ENCODE measurements around the gene ABHD2.

ABHD2 gene

DNA sequence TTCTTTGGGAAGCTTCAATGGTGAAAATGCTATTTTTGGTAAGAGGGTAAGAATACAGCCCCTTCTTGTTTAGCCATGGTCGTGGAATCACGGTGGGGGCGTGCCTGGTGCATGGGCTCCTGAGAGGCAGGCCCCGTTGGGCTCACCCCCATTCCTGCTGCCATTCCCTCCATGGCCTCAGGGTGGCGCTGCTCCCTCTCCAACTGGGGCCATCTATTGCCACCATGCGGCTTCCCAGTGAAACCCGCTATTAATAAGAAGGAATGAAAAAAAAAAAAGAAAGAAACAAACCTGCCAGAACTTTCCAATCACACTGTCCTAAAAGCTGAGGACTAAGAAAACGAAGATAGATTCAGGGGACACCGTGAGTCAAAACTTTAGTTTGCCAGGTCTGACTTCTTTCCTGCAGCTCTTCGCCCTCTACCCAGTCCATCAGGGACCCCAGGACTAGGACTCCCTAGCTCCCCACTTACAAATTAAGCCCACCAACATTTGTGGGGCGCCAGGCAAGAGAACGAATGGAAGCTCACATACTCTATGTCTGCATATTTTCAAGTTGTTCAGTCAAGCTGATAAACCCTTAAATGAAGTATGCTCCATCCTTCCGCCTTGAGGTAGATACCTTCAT lies 30.6 kb upstream of the ABHD2 start:
- Histone ChIP-seq H3K27me3 (ENCODE audit: control insufficient read depth, insufficient read depth, low read length) (no peaks in the 10 kb centered on the region), H3K27ac (no peak overlapping the region), H3K9me3 (ENCODE audit: control insufficient read depth, low read length) (no peaks in the 10 kb centered on the region), H3K4me3 (ENCODE audit: low read depth, low read length) (no peak overlapping the region), H3K36me3 (ENCODE audit: control insufficient read depth, insufficient read depth, low read length) (no peaks in the 10 kb centered on the region), H3K9ac (no peak overlapping the region), H2AFZ (no peak overlapping the region), H3K79me2 (no peaks in the 10 kb centered on the region), H3K4me2 (ENCODE audit: low read length) (no peak overlapping the region), H3K4me1 (no peaks in the 10 kb centered on the region)
- TF ChIP-seq, protein P1, sequence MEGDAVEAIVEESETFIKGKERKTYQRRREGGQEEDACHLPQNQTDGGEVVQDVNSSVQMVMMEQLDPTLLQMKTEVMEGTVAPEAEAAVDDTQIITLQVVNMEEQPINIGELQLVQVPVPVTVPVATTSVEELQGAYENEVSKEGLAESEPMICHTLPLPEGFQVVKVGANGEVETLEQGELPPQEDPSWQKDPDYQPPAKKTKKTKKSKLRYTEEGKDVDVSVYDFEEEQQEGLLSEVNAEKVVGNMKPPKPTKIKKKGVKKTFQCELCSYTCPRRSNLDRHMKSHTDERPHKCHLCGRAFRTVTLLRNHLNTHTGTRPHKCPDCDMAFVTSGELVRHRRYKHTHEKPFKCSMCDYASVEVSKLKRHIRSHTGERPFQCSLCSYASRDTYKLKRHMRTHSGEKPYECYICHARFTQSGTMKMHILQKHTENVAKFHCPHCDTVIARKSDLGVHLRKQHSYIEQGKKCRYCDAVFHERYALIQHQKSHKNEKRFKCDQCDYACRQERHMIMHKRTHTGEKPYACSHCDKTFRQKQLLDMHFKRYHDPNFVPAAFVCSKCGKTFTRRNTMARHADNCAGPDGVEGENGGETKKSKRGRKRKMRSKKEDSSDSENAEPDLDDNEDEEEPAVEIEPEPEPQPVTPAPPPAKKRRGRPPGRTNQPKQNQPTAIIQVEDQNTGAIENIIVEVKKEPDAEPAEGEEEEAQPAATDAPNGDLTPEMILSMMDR (IDR thresholded peaks at IDR 0.05): peak; percentile 83

DNA sequence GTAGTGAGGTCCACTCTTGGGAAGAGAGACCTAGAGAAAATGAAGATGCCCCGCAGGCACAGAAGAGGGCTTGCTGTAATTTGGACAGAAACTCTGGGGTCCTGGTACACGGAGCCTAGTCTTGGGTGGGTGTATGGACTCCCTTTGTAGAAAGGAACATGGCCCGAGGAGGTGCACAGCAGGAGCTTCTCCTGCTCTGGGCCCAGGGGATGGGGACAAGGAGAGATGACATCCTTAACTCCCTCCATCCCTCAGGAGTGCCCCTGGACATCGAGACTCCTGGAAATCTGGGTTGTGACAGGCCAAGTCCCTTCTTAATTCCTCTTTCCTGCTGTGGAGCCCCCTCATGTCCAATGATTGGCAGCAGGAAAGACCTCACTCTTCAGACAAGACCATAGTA lies 29.9 kb upstream of the ABHD2 start:
- Histone ChIP-seq H3K4me3 (ENCODE audit: low read depth, low read length) (no peak overlapping the region), H3K27me3 (ENCODE audit: control insufficient read depth, insufficient read depth, low read length) (no peaks in the 10 kb centered on the region), H3K9me3 (ENCODE audit: control insufficient read depth, low read length) (no peaks in the 10 kb centered on the region), H3K4me1 (no peaks in the 10 kb centered on the region), H3K4me2 (ENCODE audit: low read length) (no peak overlapping the region), H3K9ac (no peak overlapping the region), H3K79me2 (no peaks in the 10 kb centered on the region), H3K27ac (no peak overlapping the region), H3K36me3 (ENCODE audit: control insufficient read depth, insufficient read depth, low read length) (no peaks in the 10 kb centered on the region), H2AFZ (no peak overlapping the region)
- TF ChIP-seq, protein P1 (IDR thresholded peaks at IDR 0.05): no peak

DNA sequence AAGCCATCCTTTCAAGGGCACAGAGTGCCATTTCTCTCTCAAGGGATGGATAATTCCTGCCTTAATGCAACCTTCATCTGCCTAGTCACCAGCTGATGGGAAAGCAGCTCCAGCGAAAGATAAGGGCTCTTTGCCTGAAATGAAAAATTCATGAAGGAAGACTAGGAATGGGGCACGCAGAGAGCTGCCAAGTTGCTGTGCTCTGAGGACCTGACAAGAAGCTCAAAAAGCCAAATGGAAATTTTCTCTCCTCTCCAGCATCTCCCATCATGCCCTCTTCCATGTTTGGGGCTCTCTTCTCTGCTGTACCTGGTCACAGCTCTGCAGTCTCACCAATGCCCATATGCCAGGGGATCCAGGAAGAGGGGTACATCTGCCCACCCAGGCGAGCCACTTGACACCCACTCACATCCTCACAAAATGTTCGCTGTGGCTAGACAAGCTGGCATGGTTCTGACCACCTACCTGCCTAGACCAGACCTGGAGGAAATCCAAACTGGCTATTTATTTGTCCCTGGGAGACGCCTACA lies 29.3 kb upstream of the ABHD2 start:
- TF ChIP-seq, protein P1 (IDR thresholded peaks at IDR 0.05): no peak
- Histone ChIP-seq H3K27ac (no peak overlapping the region), H3K4me1 (no peaks in the 10 kb centered on the region), H3K9ac (no peak overlapping the region), H3K4me2 (ENCODE audit: low read length) (no peak overlapping the region), H3K36me3 (ENCODE audit: control insufficient read depth, insufficient read depth, low read length) (no peaks in the 10 kb centered on the region), H3K79me2 (no peaks in the 10 kb centered on the region), H3K9me3 (ENCODE audit: control insufficient read depth, low read length) (no peaks in the 10 kb centered on the region), H3K27me3 (ENCODE audit: control insufficient read depth, insufficient read depth, low read length) (no peaks in the 10 kb centered on the region), H3K4me3 (ENCODE audit: low read depth, low read length) (no peak overlapping the region), H2AFZ (no peak overlapping the region)

DNA sequence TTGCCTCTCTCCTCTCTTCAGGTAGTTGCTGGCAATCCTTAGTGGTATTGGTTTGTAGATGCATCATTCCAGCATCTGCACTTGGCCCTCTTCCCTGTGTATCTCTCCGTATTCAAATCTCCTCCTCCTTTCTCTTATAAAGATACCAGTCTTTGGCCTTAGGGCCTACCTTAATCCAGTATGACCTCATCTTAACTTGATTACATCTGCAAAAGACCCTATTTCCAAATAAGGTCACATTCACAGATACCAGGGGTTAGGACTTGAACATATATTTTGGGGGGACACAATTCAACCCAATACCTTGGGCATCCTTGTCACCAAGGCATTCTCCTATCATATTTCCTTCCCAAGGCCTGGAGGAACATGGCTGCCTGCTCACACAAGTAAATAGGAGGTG lies 22.0 kb upstream of the ABHD2 start:
- TF ChIP-seq, protein P1 (IDR thresholded peaks at IDR 0.05): no peak
- Histone ChIP-seq H3K79me2 (no peaks in the 10 kb centered on the region), H3K27me3 (ENCODE audit: control insufficient read depth, insufficient read depth, low read length) (no peaks in the 10 kb centered on the region), H3K27ac (no peak overlapping the region), H3K9me3 (ENCODE audit: control insufficient read depth, low read length) (no peaks in the 10 kb centered on the region), H3K9ac (no peak overlapping the region), H3K4me3 (ENCODE audit: low read depth, low read length) (no peak overlapping the region), H3K4me2 (ENCODE audit: low read length) (no peak overlapping the region), H3K4me1 (no peaks in the 10 kb centered on the region), H3K36me3 (ENCODE audit: control insufficient read depth, insufficient read depth, low read length) (no peaks in the 10 kb centered on the region), H2AFZ (no peak overlapping the region)

DNA sequence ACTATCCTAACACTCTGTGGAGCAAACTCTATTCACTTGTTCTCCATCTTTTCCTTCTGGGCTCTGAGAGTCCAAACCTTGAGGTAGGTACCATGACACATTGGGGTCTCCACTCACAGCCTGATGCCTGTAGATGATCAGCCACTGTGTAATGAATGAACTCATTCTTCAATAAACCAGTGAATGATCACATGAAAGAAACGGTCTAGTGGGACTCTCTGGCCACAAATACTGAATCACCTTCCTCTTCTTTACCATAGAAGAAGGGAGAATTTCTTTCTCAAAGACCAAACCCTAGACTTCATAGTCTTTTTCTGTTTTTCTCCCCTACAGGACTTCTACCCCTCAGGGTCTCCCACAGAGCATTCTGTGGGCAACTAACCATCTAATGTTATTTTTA lies 20.5 kb upstream of the ABHD2 start:
- Histone ChIP-seq H3K9ac (no peak overlapping the region), H3K4me2 (ENCODE audit: low read length) (no peak overlapping the region), H3K36me3 (ENCODE audit: control insufficient read depth, insufficient read depth, low read length) (no peaks in the 10 kb centered on the region), H3K4me1 (no peaks in the 10 kb centered on the region), H3K9me3 (ENCODE audit: control insufficient read depth, low read length) (no peaks in the 10 kb centered on the region), H3K79me2 (no peaks in the 10 kb centered on the region), H2AFZ (no peak overlapping the region), H3K27ac (no peak overlapping the region), H3K4me3 (ENCODE audit: low read depth, low read length) (no peak overlapping the region), H3K27me3 (ENCODE audit: control insufficient read depth, insufficient read depth, low read length) (no peaks in the 10 kb centered on the region)
- TF ChIP-seq, protein P1 (IDR thresholded peaks at IDR 0.05): no peak

Data from parathyroid adenoma (tissue), 2 donors.